ENCODE data around the gene ZNF354C.

GRCh38 chr5:179122411-179123108 lies 62.4 kb downstream of the ZNF354C start:
- TF ChIP-seq YY1 (IDR thresholded peaks at IDR 0.05; ENCODE audit: insufficient read depth, insufficient read length): no peak
- no peak for TF ChIP-seq ZNF274 (IDR thresholded peaks at IDR 0.05; ENCODE audit: low read depth, low read length)
- no peak for TF ChIP-seq SUZ12 (IDR thresholded peaks at IDR 0.05; ENCODE audit: extremely low read depth, insufficient read depth, insufficient read length)
